Measurements from ENCODE around the gene GRM1.
"Not testable (repeated sequence)": the region's sequence is repeated elsewhere in the genome, so short reads cannot be mapped to it uniquely, and the experiment has no call there.

GRM1 gene

GRCh38 chr6:146271163-146271562 is 242.3 kb downstream of the GRM1 start:
- not testable (repeated sequence) for DNase-seq (ENCODE audit: low read depth in 1 of 2, low spot score in 1 of 2)

- no peak for DNase-seq (ENCODE audit: low read depth in 1 of 2, low spot score in 1 of 2)
These were observed 244.6 kb downstream of the GRM1 start for GRCh38 chr6:146273490-146273889.

DNA sequence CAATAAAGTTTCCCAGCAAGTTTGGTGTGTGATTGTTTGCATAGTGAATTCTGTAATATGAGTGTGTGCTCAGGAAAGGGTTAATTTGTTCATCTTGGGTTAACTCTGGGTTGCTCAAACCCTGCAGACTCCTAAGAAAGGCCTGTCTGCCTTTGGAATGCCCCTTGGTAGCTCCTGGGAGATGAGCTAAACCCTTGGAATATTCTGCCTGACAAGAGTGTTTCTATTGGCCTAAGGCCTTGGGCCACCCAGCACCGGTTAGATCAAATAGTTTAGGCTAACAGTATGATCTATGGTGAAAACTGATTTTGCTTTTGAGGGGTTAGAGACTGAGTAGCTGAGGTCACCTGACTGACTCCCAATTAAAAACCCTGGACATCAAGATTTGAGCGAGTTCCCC is 248.3 kb downstream of the GRM1 start:
- no peak for DNase-seq (ENCODE audit: low read depth in 1 of 2, low spot score in 1 of 2)

DNA sequence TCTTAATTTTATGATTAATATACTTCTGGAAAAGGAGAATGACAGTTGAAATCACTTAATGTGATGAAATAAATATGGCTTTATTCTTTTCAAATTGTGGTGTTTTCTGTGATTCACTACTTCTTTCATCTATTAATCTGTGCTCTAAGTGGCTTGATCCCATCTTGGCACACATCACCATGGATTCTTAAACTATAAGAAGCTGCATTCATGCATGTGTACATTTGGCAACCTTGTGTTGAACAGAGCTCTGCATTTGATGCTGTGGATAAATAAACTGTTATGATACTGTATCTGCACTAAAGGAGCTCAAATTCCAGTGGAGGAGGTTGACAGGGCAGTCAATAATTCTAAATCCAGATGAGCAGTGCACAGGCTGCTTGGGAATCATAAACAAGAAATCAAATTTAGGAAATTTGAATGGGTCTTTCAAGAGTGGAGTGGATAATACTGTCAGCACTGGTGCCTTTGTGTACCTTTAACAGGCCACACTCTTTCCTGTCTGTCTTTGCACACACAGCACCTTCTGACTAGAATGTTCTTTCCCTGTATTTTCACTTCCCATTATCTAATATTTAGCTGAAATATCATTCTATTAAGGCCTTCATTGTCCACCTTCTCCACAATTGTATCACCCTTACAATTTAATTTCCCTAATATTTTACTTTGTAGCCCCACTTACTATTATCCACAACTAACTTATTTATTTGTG is 252.9 kb downstream of the GRM1 start:
- DNase-seq (ENCODE audit: low read depth in 1 of 2, low spot score in 1 of 2), result no peak

GRCh38 chr6:146282837-146283236 is 254.0 kb downstream of the GRM1 start:
- DNase-seq (ENCODE audit: low read depth in 1 of 2, low spot score in 1 of 2), result no peak

DNA sequence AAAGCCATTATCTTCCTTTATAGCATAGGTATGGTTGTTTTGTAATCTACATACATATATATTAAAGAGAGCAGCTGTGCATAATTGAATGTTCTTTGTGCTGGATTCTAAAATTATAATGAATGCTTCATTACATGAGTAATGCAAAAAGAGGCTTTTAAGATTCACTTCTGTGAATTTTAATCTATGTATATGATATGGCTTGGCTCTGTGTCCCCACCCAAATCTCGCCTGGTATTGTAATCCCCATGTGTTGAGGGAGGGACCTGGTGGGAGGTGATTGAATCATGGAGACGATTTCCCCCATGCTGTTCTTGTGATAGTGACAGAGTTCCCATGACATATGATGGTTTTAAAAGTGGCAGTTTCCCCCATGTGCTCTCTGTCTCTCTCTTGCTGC is 255.4 kb downstream of the GRM1 start:
- no peak for DNase-seq (ENCODE audit: low read depth in 1 of 2, low spot score in 1 of 2)

DNA sequence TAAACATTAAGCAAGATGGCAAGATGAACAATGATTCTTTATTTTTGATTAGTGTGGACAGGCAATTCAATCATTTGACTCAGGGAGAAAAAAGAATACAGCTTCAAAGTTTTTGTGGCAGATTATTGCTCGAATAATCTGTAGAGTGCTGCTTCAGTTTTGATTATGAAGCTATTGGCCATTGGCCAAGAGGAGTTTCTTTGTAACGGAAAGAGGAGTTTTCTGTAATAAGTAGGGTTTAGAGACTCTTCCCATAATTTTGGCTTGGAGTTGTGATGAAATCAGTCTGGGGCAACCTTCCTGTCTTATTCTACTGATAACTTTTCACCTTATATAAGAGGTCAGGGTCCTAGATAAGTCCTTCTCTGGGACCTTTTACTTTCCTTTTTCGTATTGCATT is 258.1 kb downstream of the GRM1 start:
- DNase-seq (ENCODE audit: low read depth in 1 of 2, low spot score in 1 of 2), result no peak

DNA sequence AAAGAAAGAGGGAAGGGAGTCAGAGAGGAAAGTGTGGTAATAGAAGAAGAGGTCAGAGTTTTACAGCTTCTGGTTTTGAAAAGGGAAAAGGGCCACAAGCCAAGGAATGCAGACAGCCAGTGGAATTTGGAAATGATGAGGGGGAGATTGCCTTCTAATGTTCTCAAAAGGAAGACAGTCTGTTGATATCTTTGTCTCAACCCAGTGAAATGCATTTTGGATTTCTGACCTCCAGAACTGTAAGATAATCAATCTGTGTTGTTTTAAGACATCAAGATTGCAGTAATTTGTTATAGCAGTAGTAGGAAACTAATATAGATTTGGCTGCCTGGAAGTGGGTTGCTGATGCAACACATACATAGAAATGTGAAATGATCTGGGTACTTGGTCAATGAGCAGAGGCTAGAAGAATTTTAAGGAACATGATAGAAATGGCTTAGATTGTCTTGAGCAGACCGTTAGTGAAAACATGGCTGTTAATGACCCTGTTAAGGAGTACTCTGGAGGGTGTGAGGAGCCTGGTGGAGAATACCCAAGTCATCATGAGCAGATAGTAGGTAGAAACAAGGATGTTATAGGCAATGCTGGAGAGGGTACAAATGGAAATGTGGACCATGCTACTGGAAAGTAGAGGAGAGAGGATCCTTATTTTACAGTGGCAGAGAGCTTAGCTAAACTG is 259.0 kb downstream of the GRM1 start:
- DNase-seq (ENCODE audit: low read depth in 1 of 2, low spot score in 1 of 2), result no peak

GRCh38 chr6:146289816-146290588 is 261.1 kb downstream of the GRM1 start:
- DNase-seq (ENCODE audit: low read depth in 1 of 2, low spot score in 1 of 2), result no peak

DNA sequence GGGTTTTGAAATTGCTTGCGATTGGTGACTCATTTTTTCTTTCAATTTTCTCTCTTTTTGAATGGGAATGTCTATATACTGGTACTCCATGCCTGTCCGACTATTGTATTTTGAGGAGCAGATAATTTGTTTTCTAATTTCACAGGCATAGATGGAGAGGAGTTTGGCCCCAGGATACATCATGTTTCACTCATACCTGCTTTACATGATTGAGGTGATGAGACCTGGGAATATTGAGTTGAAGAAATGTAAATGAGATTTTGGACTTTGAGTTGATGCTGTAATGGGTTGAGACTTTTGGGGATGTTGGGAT is 261.7 kb downstream of the GRM1 start:
- DNase-seq (ENCODE audit: low read depth in 1 of 2, low spot score in 1 of 2), result no peak

DNA sequence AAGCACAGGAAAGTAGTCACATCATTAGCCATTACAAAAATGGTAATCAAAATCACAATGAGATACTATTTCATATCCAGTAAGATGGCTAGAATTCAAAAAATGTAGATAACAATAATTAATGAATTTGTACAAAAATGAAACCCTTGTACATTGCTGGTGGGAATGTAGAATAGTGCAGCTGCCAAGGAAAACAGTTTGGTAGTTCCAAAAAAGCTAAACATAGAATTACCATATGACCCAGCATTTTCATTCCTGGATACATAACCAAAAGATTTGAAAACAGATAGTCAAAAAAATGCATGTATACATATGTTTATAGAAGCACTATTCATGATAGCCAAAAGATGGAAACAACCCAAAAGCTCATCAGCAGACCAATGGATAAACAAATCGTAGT is 263.6 kb downstream of the GRM1 start:
- no peak for DNase-seq (ENCODE audit: low read depth in 1 of 2, low spot score in 1 of 2)

- no peak for DNase-seq (ENCODE audit: low read depth in 1 of 2, low spot score in 1 of 2)
These were observed 266.8 kb downstream of the GRM1 start for GRCh38 chr6:146295695-146296094.

GRCh38 chr6:146297815-146298214 is 269.0 kb downstream of the GRM1 start:
- no peak for DNase-seq (ENCODE audit: low read depth in 1 of 2, low spot score in 1 of 2)

- DNase-seq (ENCODE audit: low read depth in 1 of 2, low spot score in 1 of 2), result no peak
These were observed 271.7 kb downstream of the GRM1 start for GRCh38 chr6:146300521-146300920.

GRCh38 chr6:146301764-146302163 is 272.9 kb downstream of the GRM1 start:
- no peak for DNase-seq (ENCODE audit: low read depth in 1 of 2, low spot score in 1 of 2)

- DNase-seq (ENCODE audit: low read depth in 1 of 2, low spot score in 1 of 2), result no peak
These were observed 274.1 kb downstream of the GRM1 start for GRCh38 chr6:146302994-146303393.

- no peak for DNase-seq (ENCODE audit: low read depth in 1 of 2, low spot score in 1 of 2)
These were observed 275.3 kb downstream of the GRM1 start for GRCh38 chr6:146304181-146304580.

DNA sequence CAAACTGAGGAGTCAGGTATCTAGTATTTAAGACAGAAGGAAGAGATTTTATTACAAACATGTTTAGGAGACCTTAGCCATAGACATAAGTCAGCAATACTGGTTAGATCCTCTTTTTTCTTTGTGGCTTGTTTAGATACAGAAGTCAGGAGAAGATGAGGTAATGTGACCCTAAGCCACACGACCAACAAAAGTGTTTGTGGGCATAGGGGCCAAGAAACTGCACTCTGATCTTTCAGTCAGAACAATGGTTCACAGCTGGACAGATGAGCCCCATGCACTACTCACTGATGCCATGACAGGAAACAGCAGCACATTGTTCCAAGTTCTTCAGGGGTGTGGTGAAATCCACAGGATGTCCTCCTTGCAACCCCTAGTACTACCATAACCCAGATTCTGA is 276.2 kb downstream of the GRM1 start:
- DNase-seq (ENCODE audit: low read depth in 1 of 2, low spot score in 1 of 2), result no peak

GRCh38 chr6:146305951-146306350 is 277.1 kb downstream of the GRM1 start:
- no peak for DNase-seq (ENCODE audit: low read depth in 1 of 2, low spot score in 1 of 2)

DNA sequence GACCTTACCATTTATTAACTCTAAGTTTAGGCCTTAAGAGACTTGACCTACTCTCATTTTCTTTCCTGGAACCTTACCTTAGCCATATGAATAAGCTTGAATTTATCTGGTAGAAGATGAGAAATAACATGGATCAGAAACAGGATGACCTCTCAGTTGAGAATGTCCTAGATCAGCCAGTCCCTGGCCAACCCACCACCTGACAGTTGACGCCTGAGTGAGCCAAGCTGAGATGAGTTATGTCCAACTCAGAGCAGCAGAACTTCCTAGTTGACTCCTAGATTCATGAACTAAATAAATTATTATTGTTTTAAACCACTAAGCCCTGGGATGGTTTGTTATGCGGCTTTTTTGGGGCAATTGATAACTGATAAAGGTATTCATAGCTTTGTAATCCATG is 281.8 kb downstream of the GRM1 start:
- DNase-seq (ENCODE audit: low read depth in 1 of 2, low spot score in 1 of 2), result no peak

- no peak for DNase-seq (ENCODE audit: low read depth in 1 of 2, low spot score in 1 of 2)
These were observed 282.2 kb downstream of the GRM1 start for GRCh38 chr6:146311079-146311478.

- DNase-seq (ENCODE audit: low read depth in 1 of 2, low spot score in 1 of 2), result no peak
These were observed 283.7 kb downstream of the GRM1 start for GRCh38 chr6:146312608-146313007.
